Transverse colon (tissue), 4 donors: ENCODE data around the gene ITGA1. TPM values are rescaled to one million over a fixed set of nuclear protein-coding genes. Genes with fewer than 3 reads are reported as not detected.
A peak's percentile ranks its signal among the peaks of the same experiment; 100 is the strongest.

Source experiments
- DNase-seq: peaks from one replicate; pipeline ENCODE4 v3.0.0-alpha.2; 2019
- H3K27ac ChIP-seq, 4 donors: fragments of 200-600 bp; sonication (generic); 2 replicates each; pipeline ENCODE4 v1.5.1; 2016 to 2018; ENCODE audit warnings: inconsistent platforms in 4 of 4
- H3K27me3 ChIP-seq: fragments of 200-600 bp; sonication (generic); 2 replicates; pipeline ENCODE4 v1.5.1; 2017; ENCODE audit warnings: inconsistent platforms
- H3K36me3 ChIP-seq, 4 donors: fragments of 200-600 bp; sonication (generic); 2 replicates each; pipeline ENCODE4 v1.5.1; 2017 to 2019; ENCODE audit warnings: inconsistent platforms in 4 of 4
- H3K4me1 ChIP-seq, 4 donors: fragments of 200-600 bp; sonication (generic); 2 replicates each; pipeline ENCODE4 v1.5.1; 2017 to 2020; ENCODE audit warnings: inconsistent platforms in 4 of 4
- H3K4me3 ChIP-seq, 4 donors: fragments of 200-600 bp; sonication (generic); 1 replicate in 1 of 4; 2 replicates in 3 of 4; pipeline versions ENCODE4 v1.5.1 to v1.6.1; 2017 to 2019; ENCODE audit warnings: inconsistent platforms in 4 of 4
- H3K9me3 ChIP-seq, 2 donors: fragments of 200-600 bp; sonication (generic); 2 replicates each; pipeline ENCODE4 v1.5.1; 2017 to 2019; ENCODE audit warnings: inconsistent platforms in 2 of 2
- EP300 ChIP-seq: sonication (generic); formaldehyde crosslinking; IDR thresholded peaks from one replicate; pipeline ENCODE4 v1.6.1; 2017; ENCODE audit warnings: antibody characterized with exemption, low read depth
- POLR2A ChIP-seq: fragments of 450-650 bp; IDR thresholded peaks from one replicate; pipeline ENCODE4 v1.6.1; 2016; ENCODE audit warnings: antibody characterized with exemption, mild to moderate bottlenecking, moderate library complexity
- POLR2AphosphoS5 ChIP-seq, 3 donors: sonication (generic); formaldehyde crosslinking; IDR thresholded peaks; one replicate each; pipeline ENCODE4 v1.6.1; 2016; ENCODE audit warnings: antibody characterized with exemption in 3 of 3
- WGBS, 2 donors: methylation state at CpG; one replicate each; pipeline ENCODE4 v1.1.5; 2018; ENCODE audit warnings: low coverage in 1 of 2; 5-methylcytosine and 5-hydroxymethylcytosine counted together
- in situ Hi-C, 4 donors: fragments of 200-750 bp; cut with MboI; loops; one replicate each; pipeline versions ENCODE4 v1.15.0 to v1.15.1; 2017; ENCODE audit warnings: low sequenced_read_pairs in 3 of 4, low pct_ligation_motif_present in 1 of 4, low pct_unique_long_range_greater_than_20kb in 1 of 4
- intact Hi-C: fragments of 100-400 bp; cut with DNase I; formaldehyde crosslinking; loops from one replicate; pipeline ENCODE4 v1.15.1; 2023; ENCODE audit warnings: low total_unique reads
- total RNA-seq, 4 donors: library from RNA; depleted of rRNA; stranded (reverse); fragments of >200 nt; gene quantifications; one replicate each; pipeline ENCODE4 v1.1.0, GENCODE V29; 2016
- TF ChIP-seq, protein P1 (sequence below), 5 experiments: fragments of 200-600 bp in 3 of 5; fragments of 450-650 bp in 2 of 5; sonication (generic) in 3 of 5; IDR thresholded peaks; 1 replicate in 2 of 5; 2 replicates in 3 of 5; pipeline ENCODE4 v1.5.1; 2016 to 2017; ENCODE audit warnings: antibody characterized with exemption in 5 of 5, inconsistent platforms in 3 of 5, mild to moderate bottlenecking in 2 of 5, moderate library complexity in 1 of 5

Gene ITGA1
- total RNA-seq, 4 donors from 2014 or later = 42.6 to 83.2 (median 48.0) TPM

DNA sequence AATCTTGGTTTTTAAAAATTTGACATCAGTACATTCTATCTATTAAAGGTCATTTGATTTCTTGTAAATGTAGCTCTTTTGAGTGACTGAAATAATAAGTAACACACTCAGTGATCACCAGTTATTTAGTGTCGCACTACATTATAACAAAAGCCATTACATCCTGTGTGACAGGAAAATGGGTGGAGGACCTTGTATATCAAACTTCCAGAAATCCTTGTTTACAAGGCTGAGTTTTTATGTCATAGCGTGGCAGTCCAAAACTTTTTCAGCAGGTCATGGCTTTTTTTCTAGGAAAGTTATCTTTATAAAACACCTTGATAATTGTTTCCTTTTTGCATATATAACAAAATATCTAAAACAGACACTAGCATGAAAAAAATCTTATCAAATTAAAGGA lies 14.4 kb upstream of the ITGA1 start:
- in situ Hi-C loops = no loop called here
- intact Hi-C loops = no loop called here
- TF ChIP-seq POLR2AphosphoS5 (IDR thresholded peaks at IDR 0.05) = no peak
- no peak for TF ChIP-seq POLR2A
- TF ChIP-seq EP300 = no peak
- TF ChIP-seq, protein P1, sequence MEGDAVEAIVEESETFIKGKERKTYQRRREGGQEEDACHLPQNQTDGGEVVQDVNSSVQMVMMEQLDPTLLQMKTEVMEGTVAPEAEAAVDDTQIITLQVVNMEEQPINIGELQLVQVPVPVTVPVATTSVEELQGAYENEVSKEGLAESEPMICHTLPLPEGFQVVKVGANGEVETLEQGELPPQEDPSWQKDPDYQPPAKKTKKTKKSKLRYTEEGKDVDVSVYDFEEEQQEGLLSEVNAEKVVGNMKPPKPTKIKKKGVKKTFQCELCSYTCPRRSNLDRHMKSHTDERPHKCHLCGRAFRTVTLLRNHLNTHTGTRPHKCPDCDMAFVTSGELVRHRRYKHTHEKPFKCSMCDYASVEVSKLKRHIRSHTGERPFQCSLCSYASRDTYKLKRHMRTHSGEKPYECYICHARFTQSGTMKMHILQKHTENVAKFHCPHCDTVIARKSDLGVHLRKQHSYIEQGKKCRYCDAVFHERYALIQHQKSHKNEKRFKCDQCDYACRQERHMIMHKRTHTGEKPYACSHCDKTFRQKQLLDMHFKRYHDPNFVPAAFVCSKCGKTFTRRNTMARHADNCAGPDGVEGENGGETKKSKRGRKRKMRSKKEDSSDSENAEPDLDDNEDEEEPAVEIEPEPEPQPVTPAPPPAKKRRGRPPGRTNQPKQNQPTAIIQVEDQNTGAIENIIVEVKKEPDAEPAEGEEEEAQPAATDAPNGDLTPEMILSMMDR (IDR thresholded peaks at IDR 0.05) = no peak
- Histone ChIP-seq H3K9me3 (no peaks in the 10 kb centered on the region), H3K27me3 (no peaks in the 10 kb centered on the region), H3K4me3 (no peak overlapping the region), H3K27ac (no peak overlapping the region), H3K4me1 (peaks cover 0 to 2% (median 0%) of the 10 kb centered on the region in 4 donors), H3K36me3 (no peaks in the 10 kb centered on the region)
- 79 to 88% methylated on average over 2 of the region's 2 CpGs for WGBS, 2 donors
- no peak for DNase-seq

DNA sequence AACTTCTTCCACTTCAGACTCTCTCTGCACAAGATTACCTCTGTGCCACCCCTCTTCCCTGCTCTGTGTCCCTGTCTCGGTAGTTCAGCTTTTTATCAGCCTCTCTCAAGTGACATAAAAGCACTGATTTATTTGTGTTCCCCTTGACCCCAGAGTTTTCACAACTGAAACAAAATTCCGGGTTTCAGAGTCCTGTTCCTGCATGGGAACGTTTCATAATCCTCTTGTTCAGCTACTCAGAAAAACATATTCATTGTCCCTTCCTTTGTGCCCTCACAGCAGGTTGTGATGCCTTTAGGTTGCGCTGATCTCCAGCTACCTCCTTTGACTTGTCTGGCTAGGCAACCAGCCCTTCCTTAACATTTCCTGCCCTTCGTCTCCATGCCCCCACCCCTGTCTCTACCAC lies 13.7 kb upstream of the ITGA1 start:
- WGBS, 2 donors = 38 to 47% methylated on average over 4 to 5 of the region's 5 CpGs
- Histone ChIP-seq H3K27ac (peak overlapping the region in 1 of 4 donors; percentile 5), H3K4me1 (peaks cover 0 to 2% (median 0%) of the 10 kb centered on the region in 4 donors), H3K4me3 (no peak overlapping the region), H3K36me3 (no peaks in the 10 kb centered on the region), H3K9me3 (no peaks in the 10 kb centered on the region), H3K27me3 (no peaks in the 10 kb centered on the region)
- TF ChIP-seq POLR2AphosphoS5 (IDR thresholded peaks at IDR 0.05) = no peak
- TF ChIP-seq, protein P1 (IDR thresholded peaks at IDR 0.05) = no peak
- no peak for TF ChIP-seq EP300
- no peak for TF ChIP-seq POLR2A
- intact Hi-C loops = no loop called here
- in situ Hi-C loops = no loop called here
- DNase-seq = no peak

GRCh38 chr5:52776116-52776515 lies 11.6 kb upstream of the ITGA1 start:
- no peak for DNase-seq
- in situ Hi-C loops = loop anchor here in 3 of 4 donors (25.0 kb wide), 2 partner anchors 136 to 311 kb away; no protein-coding TSS in a partner anchor
- H3K4me1 ChIP-seq = peaks cover 0 to 2% (median 0%) of the 10 kb centered on the region in 4 donors
- H3K9me3 ChIP-seq = no peaks in the 10 kb centered on the region
- intact Hi-C loops = no loop called here
- H3K27ac ChIP-seq = peak overlapping the region in 1 of 4 donors; percentile 5
- H3K36me3 ChIP-seq = no peaks in the 10 kb centered on the region
- no peak overlapping the region for H3K4me3 ChIP-seq
- 77 to 93% methylated on average over 2 of the region's 2 CpGs for WGBS, 2 donors
- TF ChIP-seq EP300 (no peak), POLR2AphosphoS5 (IDR thresholded peaks at IDR 0.05) (no peak), POLR2A (no peak)
- TF ChIP-seq, protein P1 (IDR thresholded peaks at IDR 0.05) = no peak
- H3K27me3 ChIP-seq = no peaks in the 10 kb centered on the region

- in situ Hi-C loops = loop anchor here in 3 of 4 donors (25.0 kb wide), 2 partner anchors 135 to 310 kb away; no protein-coding TSS in a partner anchor
- intact Hi-C loops = no loop called here
Measured at GRCh38 chr5:52777186-52777585, 10.5 kb upstream of the ITGA1 start.

More at GRCh38 chr5:52777186-52777585, 10.5 kb upstream of the ITGA1 start:
- Histone ChIP-seq H3K9me3 (no peaks in the 10 kb centered on the region), H3K36me3 (no peaks in the 10 kb centered on the region), H3K4me1 (peaks cover 0 to 2% (median 0%) of the 10 kb centered on the region in 4 donors), H3K27ac (no peak overlapping the region), H3K27me3 (no peaks in the 10 kb centered on the region), H3K4me3 (no peak overlapping the region)
- TF ChIP-seq EP300 = no peak
- TF ChIP-seq, protein P1 (IDR thresholded peaks at IDR 0.05) = no peak
- 72 to 82% methylated on average over 4 of the region's 4 CpGs for WGBS, 2 donors
- DNase-seq = no peak
